IMR-90 (cell line): Measurements from ENCODE around the gene ZNF821. TPM values are rescaled to one million over a fixed set of nuclear protein-coding genes. Genes with fewer than 3 reads are reported as not detected.

ENCODE experiments used
- ATAC-seq: fragments of 200-7000 bp; cut with Tn5 transposase; 2 replicates; pipeline ENCODE4 v1.9.1; 2020; ENCODE audit warnings: low read depth, mild to moderate bottlenecking, moderate library complexity
- Bru-seq: library from RNA; stranded (reverse); fragments of 400-500 nt; gene quantifications from one replicate; lab custom pipeline; 2021; lab: Mats Ljungman, UMichigan
- BruChase-seq, 2 experiments: library from RNA; stranded (reverse); fragments of 400-500 nt; gene quantifications; one replicate each; lab custom pipeline; 2021; lab: Mats Ljungman, UMichigan
- BruUV-seq: library from RNA; stranded (reverse); fragments of 400-500 nt; replicated peaks from 2 replicates; lab custom pipeline; 2021; lab: Mats Ljungman, UMichigan
- CTCF ChIA-PET: fragments of 300-600 bp; formaldehyde crosslinking; extraction: SDS; loops from one replicate; lab custom pipeline; 2021; ENCODE audit warnings: antibody characterized with exemption; lab: Yijun Ruan, JAX
- POLR2A ChIA-PET: fragments of 300-600 bp; sonication (Branson Sonifier 250); formaldehyde crosslinking; loops from one replicate; lab custom pipeline; 2022; ENCODE audit warnings: antibody characterized with exemption; ENCODE audit not compliant: unreplicated experiment; lab: Charles Lee
- DNase-seq: peaks from one replicate; pipeline ENCODE4 v3.0.0; 2013
- H2AFZ ChIP-seq: replicated peaks from 2 replicates; pipeline ENCODE3; 2013; ENCODE audit warnings: low read length, mild to moderate bottlenecking; ENCODE audit not compliant: poor library complexity
- H2AK5ac ChIP-seq: 2 replicates; pipeline ENCODE4 v1.6.1; 2013; ENCODE audit warnings: low read depth, low read length, inconsistent platforms
- H2AK9ac ChIP-seq: replicated peaks from 2 replicates; pipeline ENCODE3; 2013; ENCODE audit warnings: mild to moderate bottlenecking, low read depth, low read length, moderate library complexity; ENCODE audit not compliant: poor library complexity
- H2BK120ac ChIP-seq: 2 replicates; pipeline ENCODE4 v1.6.1; 2013; ENCODE audit warnings: low read depth, low read length, inconsistent platforms
- H2BK15ac ChIP-seq: 3 replicates; pipeline ENCODE4 v1.6.1; 2013; ENCODE audit warnings: low read depth, low read length, inconsistent platforms
- H2BK20ac ChIP-seq: 2 replicates; pipeline ENCODE4 v1.6.1; 2013; ENCODE audit warnings: low read depth, mild to moderate bottlenecking, inconsistent platforms, low read length, moderate library complexity
- H2BK5ac ChIP-seq: 2 replicates; pipeline ENCODE4 v1.6.1; 2013; ENCODE audit warnings: mild to moderate bottlenecking, low read depth, low read length, inconsistent platforms; ENCODE audit not compliant: poor library complexity, severe bottlenecking
- H3K14ac ChIP-seq: replicated peaks from 2 replicates; pipeline ENCODE4 v1.6.1; 2013; ENCODE audit warnings: low read depth, low read length, inconsistent platforms
- H3K18ac ChIP-seq: 2 replicates; pipeline ENCODE4 v1.6.1; 2013; ENCODE audit warnings: low read depth, low read length, control low read depth
- H3K23ac ChIP-seq: 2 replicates; pipeline ENCODE4 v1.6.1; 2013; ENCODE audit warnings: low read depth, low read length, inconsistent platforms
- H3K27ac ChIP-seq: 2 replicates; pipeline ENCODE4 v1.5.1; 2013; ENCODE audit warnings: mild to moderate bottlenecking, control low read depth, low read length; ENCODE audit not compliant: insufficient read depth
- H3K27me3 ChIP-seq: 2 replicates; pipeline ENCODE4 v1.6.1; 2013; ENCODE audit warnings: low read length; ENCODE audit not compliant: control insufficient read depth, insufficient read depth
- H3K36me3 ChIP-seq: 2 replicates; pipeline ENCODE4 v1.6.1; 2013; ENCODE audit warnings: low read length, mixed read lengths; ENCODE audit not compliant: control insufficient read depth, insufficient read depth
- H3K4ac ChIP-seq: 2 replicates; pipeline ENCODE4 v1.6.1; 2013; ENCODE audit warnings: low read depth, low read length, inconsistent platforms
- H3K4me1 ChIP-seq: 2 replicates; pipeline ENCODE4 v1.6.1; 2013; ENCODE audit warnings: low read length, mixed read lengths; ENCODE audit not compliant: control insufficient read depth, insufficient read depth
- H3K4me2 ChIP-seq: 2 replicates; pipeline ENCODE4 v1.6.1; 2013; ENCODE audit warnings: low read depth, mild to moderate bottlenecking, control low read depth, low read length, moderate library complexity
- H3K4me3 ChIP-seq: 2 replicates; pipeline ENCODE4 v1.5.1; 2013; ENCODE audit warnings: low read depth, mild to moderate bottlenecking, control low read depth, low read length, moderate library complexity; ENCODE audit not compliant: insufficient read depth
- H3K56ac ChIP-seq: 2 replicates; pipeline ENCODE4 v1.6.1; 2013; ENCODE audit warnings: low read length, inconsistent platforms; ENCODE audit not compliant: insufficient read depth; ENCODE audit errors: extremely low read depth
- H3K79me1 ChIP-seq, 2 experiments: 2 replicates each; pipeline ENCODE4 v1.6.1; 2013; ENCODE audit warnings: low read length in 2 of 2, inconsistent platforms in 1 of 2, low read depth in 1 of 2
- H3K9ac ChIP-seq: 2 replicates; pipeline ENCODE4 v1.6.1; 2013; ENCODE audit warnings: low read depth, low read length, control low read depth
- H3K9me1 ChIP-seq: 2 replicates; pipeline ENCODE4 v1.6.1; 2013; ENCODE audit warnings: low read length, inconsistent platforms; ENCODE audit not compliant: insufficient read depth
- H3K9me3 ChIP-seq: 2 replicates; pipeline ENCODE4 v1.6.1; 2013; ENCODE audit warnings: low read length; ENCODE audit not compliant: control insufficient read depth, insufficient read depth
- H4K20me1 ChIP-seq: 2 replicates; pipeline ENCODE4 v1.6.1; 2013; ENCODE audit warnings: low read length, inconsistent platforms; ENCODE audit not compliant: insufficient read depth
- H4K5ac ChIP-seq: 2 replicates; pipeline ENCODE4 v1.6.1; 2013; ENCODE audit warnings: mild to moderate bottlenecking, low read depth, low read length, control low read depth
- H4K8ac ChIP-seq, 2 experiments: 2 replicates each; pipeline ENCODE4 v1.6.1; 2013; ENCODE audit warnings: low read depth in 2 of 2, low read length in 2 of 2, control low read depth in 1 of 2, inconsistent platforms in 1 of 2
- H4K91ac ChIP-seq: 2 replicates; pipeline ENCODE4 v1.6.1; 2013; ENCODE audit warnings: low read depth, low read length, inconsistent platforms; ENCODE audit not compliant: insufficient read depth
- MXI1 ChIP-seq: IDR thresholded peaks from 2 replicates; pipeline ENCODE4 v1.6.1; 2012; ENCODE audit warnings: low read depth, mild to moderate bottlenecking, low read length, moderate library complexity, borderline replicate concordance
- POLR2A ChIP-seq: IDR thresholded peaks from 2 replicates; pipeline ENCODE4 v1.6.1; 2012; ENCODE audit warnings: mild to moderate bottlenecking, low read depth, low read length
- WGBS, 2 experiments: methylation state at CpG; one replicate each; pipeline versions ENCODE4 v1.1.5 to v1.1.7; 2013; ENCODE audit warnings: missing lambda C conversion rate in 2 of 2; ENCODE audit not compliant: insufficient read length in 1 of 2; ENCODE audit errors: extremely low coverage in 2 of 2; 5-methylcytosine and 5-hydroxymethylcytosine counted together
- dilution Hi-C: fragments of 300-500 bp; cut with HindIII; formaldehyde crosslinking; loops from one replicate; pipeline ENCODE4 v1.14.3; 2018; ENCODE audit warnings: low sequenced_read_pairs; ENCODE audit not compliant: unreplicated experiment
- in situ Hi-C: fragments of 300-500 bp; cut with MboI; formaldehyde crosslinking; loops from 3 replicates; pipeline ENCODE4 v1.14.3; 2019; ENCODE audit warnings: low sequenced_read_pairs, inconsistent platforms, mixed read lengths
- intact Hi-C: fragments of 100-400 bp; cut with micrococcal nuclease; formaldehyde crosslinking; loops from 2 replicates; pipeline ENCODE4 v1.10.0; 2022
- long read RNA-seq: library from polyadenylated mRNA; unstranded; transcript quantifications from one replicate; pipeline ENCODE4 v2.0.0, GENCODE V29; 2021; ENCODE audit not compliant: unreplicated experiment
- polyA plus RNA-seq, 3 experiments: library from polyadenylated mRNA; depleted of rRNA; stranded (reverse); fragments of >200 nt; gene quantifications; 2 replicates each; pipeline ENCODE4 v1.2.3, GENCODE V29; 2012; ENCODE audit warnings: low replicate concordance in 1 of 3
- total RNA-seq: library from RNA; depleted of rRNA; stranded (reverse); fragments of >200 nt; gene quantifications from 2 replicates; pipeline ENCODE4 v1.2.3, GENCODE V29; 2012; rRNA removed

The ZNF821 gene, protein sequence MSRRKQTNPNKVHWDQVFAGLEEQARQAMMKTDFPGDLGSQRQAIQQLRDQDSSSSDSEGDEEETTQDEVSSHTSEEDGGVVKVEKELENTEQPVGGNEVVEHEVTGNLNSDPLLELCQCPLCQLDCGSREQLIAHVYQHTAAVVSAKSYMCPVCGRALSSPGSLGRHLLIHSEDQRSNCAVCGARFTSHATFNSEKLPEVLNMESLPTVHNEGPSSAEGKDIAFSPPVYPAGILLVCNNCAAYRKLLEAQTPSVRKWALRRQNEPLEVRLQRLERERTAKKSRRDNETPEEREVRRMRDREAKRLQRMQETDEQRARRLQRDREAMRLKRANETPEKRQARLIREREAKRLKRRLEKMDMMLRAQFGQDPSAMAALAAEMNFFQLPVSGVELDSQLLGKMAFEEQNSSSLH
- 4.4 and 5.9 TPM in 2 replicates for total RNA-seq
- polyA plus RNA-seq (2012; rRNA removed), result 5.8 and 6.0 TPM in 2 replicates
- 6.9 and 8.2 TPM in 2 replicates for polyA plus RNA-seq (2012; cell fraction: cytosol; rRNA removed)
- 14.0 and 15.1 TPM in 2 replicates for polyA plus RNA-seq (2012; cell fraction: nucleus; rRNA removed; ENCODE audit: low replicate concordance)
- percentile 62 among the genes with signal in this experiment for Bru-seq, nascent RNA
- BruChase-seq, experiment 1, labeled RNA remaining after a 6-hour chase, result percentile 74 among the genes with signal in this experiment
- percentile 54 among the genes with signal in this experiment for BruChase-seq, experiment 2, labeled RNA remaining after a 2-hour chase
- long read RNA-seq, partial matches to known transcripts, result 0 of 10 reads
- long read RNA-seq, other reads (novel, unspliced or antisense), result 4 of 10 reads

GRCh38 chr16:71883849-71884638 lies at the start of gene ZNF821:
TSS of gene ZNF821 (minus strand) at chr16:71884182. CDS start at chr16:71879946, 4,236 bp downstream.
- Histone ChIP-seq H3K56ac (no peak within 1 kb of the TSS; the same call in none of the 2 replicates), H3K27ac (peak within 1 kb of the TSS; percentile 60), H4K5ac (no peak within 1 kb of the TSS), H2BK20ac (0 out of 2 replicates have a peak within 1 kb of the TSS, but pooled peaks have one; percentile 4), H3K18ac (no peak within 1 kb of the TSS; the same call in 1 of the 2 replicates), H3K9me3 (no peaks in the 10 kb centered on the region), H2BK120ac (peak within 1 kb of the TSS; percentile 59; the same call in 1 of the 2 replicates), H4K8ac (peak within 1 kb of the TSS; percentile 31 to 56; a peak in 2 of 4 replicates), H2AK9ac (peak within 1 kb of the TSS; percentile 91), H3K9ac (peak within 1 kb of the TSS; percentile 46), H3K4me3 (peak within 1 kb of the TSS; percentile 52), H2AK5ac (no peak within 1 kb of the TSS), H3K79me1 (peaks cover 2 to 9% of the 10 kb centered on the region in 2 experiments), H3K4me1 (peaks cover 2% of the 10 kb centered on the region; the same call in 1 of the 2 replicates), H3K9me1 (no peaks in the 10 kb centered on the region), H4K91ac (peak within 1 kb of the TSS; percentile 52; the same call in 1 of the 2 replicates), H3K36me3 (peaks cover 6% of the 10 kb centered on the region), H3K4ac (peak within 1 kb of the TSS; percentile 58), H2BK5ac (peak within 1 kb of the TSS; percentile 34), H2BK15ac (no peak within 1 kb of the TSS), H4K20me1 (no peaks in the 10 kb centered on the region), H2AFZ (peak within 1 kb of the TSS; percentile 96), H3K14ac (peak within 1 kb of the TSS; percentile 5; the same call in 1 of the 2 replicates), H3K27me3 (no peaks in the 10 kb centered on the region), H3K4me2 (peak within 1 kb of the TSS; percentile 94), H3K23ac (0 out of 2 replicates have a peak within 1 kb of the TSS, but pooled peaks have one; percentile 30)
- ChIA-PET CTCF (interaction anchor here (1.2 to 1.5 kb wide), 2 partner anchors 45 to 77 kb away, joined by 4 to 9 read pairs; no protein-coding TSS in a partner anchor), POLR2A (interaction anchor here (0.7 kb wide), 1 partner anchor 34 kb away, joined by 11 read pairs; no protein-coding TSS in a partner anchor)
- dilution Hi-C loops (no loop called here), in situ Hi-C loops (no loop called here), intact Hi-C loops (loop anchor here (1.0 to 5.0 kb wide), 4 partner anchors 11 to 112 kb away; partner anchors contain the start of genes AP1G1 and IST1)
- TF ChIP-seq MXI1 (no peak; the same call in 1 of the 2 replicates), POLR2A (0 out of 2 replicates have a peak, but pooled peaks have one; percentile 14)
- DNase-seq (peak; percentile 64), ATAC-seq (peak; percentile 91)
- no TSS peak for BruUV-seq
- 13% methylated on average over 3 of the region's 85 CpGs; no CpG with 5 or more reads in 1 of the 2 experiments for WGBS, 2 experiments
